Measurements from ENCODE around the gene TMPRSS9.
"Not testable (repeated sequence)": the region's sequence is repeated elsewhere in the genome, so short reads cannot be mapped to it uniquely, and the experiment has no call there.

TMPRSS9 gene

GRCh38 chr19:2395293-2395829 is 35.3 kb downstream of the TMPRSS9 start:
- DNase-seq: not testable (repeated sequence)

DNA sequence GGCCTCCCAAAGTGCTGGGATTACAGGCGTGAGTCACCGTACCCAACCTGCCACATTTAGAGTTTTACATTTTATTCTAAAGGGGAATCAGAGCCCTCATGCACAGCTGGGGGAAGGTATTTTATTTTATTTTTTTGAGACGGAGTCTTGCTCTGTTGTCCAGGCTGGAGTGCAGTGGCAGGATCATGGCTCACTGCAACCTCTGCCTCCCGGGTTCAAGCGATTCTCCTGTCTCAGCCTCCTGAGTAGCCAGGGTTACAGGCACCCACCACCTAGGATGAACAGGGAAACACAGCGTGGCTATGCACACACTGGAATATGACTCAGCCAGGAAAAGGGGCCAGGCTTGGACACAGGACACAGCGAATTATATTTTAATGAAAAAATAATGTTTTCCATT is 37.1 kb downstream of the TMPRSS9 start:
- DNase-seq: not testable (repeated sequence)

DNA sequence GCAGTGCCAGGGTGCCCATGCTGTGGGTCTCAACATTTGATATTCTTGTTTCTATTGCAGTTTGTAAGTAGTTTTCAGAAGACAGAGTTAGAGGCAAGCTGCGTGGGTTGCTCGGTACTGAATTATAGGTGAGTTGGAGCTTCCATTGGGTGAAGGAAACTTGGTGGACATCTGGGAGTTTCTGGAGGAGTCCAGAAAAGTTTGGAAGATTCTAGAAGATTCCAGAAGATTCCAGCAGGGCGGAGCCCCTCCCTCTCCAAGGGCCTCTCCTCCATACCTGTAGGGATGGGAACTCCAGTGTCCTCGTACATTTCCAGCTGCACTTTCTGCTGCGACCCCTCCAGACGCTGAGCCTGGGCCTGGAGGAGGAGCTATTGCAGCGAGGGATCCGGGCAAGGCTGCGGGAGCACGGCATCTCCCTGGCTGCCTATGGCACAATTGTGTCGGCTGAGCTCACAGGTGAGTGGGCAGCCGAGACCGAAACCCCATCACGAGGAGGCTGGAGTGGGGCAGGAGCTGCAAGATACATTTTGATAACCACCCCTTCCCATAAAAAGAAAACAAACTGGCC is 38.8 kb downstream of the TMPRSS9 start:
- no peak for DNase-seq

GRCh38 chr19:2399582-2399981 is 39.5 kb downstream of the TMPRSS9 start:
- no peak for DNase-seq

GRCh38 chr19:2408247-2408646 is 48.2 kb downstream of the TMPRSS9 start:
- no peak for DNase-seq

DNA sequence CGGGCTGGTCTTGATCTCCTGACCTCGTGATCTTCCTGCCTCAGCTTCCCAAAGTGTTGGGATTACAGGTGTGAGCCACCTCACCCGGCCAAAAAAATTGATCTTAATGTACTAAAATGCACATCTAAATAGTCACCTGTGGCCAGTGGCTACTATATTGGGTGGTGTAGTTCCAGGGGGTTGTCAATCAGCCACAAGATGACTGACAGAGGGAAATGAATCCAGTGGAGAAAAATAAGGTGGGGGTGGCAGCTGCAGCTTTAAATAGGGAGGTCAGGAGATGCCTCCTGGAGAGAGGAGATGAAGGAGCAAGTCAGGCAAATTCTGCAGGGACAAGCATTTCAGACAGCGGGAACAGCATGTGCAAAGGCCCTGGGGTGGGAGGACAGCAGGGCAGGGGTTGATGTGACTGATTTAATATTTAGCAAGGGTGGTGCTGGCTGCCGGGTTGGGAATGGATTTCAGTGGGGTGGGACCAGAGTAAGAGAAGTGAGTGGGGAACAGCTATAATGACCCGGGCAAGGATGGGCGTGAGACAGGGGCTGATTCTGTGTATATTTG is 49.4 kb downstream of the TMPRSS9 start:
- no peak for DNase-seq

DNA sequence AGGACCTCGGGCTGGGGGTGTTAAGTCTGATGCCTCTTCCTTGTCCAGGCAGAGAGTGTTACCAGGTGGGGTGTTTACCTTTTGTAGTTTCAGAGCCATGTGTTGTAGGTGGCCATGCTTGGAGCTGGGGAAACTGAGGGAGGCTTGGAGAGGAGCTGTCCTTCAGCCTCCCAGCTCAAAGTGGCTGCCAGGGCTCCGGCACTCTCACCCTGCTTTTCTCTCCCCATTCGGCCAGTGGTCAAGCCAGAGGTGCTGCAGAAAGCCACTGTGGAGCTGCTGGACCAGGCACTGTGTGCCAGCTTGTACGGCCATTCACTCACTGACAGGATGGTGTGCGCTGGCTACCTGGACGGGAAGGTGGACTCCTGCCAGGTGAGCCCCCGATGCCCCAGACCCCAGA is 50.0 kb downstream of the TMPRSS9 start:
- no peak for DNase-seq

DNA sequence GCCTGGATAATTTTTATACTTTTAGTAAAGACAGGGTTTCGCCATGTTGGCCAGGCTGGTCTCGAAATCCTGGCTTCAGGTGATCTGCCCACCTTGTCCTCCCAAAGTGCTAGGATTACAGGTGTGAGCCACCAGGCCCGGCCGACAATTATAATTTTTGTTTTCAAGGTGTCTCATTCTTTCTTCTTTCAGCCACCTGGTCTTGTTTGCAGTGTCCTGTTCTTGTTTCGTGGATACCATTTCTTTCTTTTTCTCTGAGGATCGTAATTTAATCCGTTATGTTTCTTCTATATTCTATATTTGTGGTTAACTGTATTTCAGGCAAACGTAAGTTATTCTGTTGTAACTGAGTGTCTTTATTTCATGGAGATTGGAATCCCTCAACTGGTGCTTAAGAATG is 51.6 kb downstream of the TMPRSS9 start:
- DNase-seq: no peak

- DNase-seq: no peak
Measured at GRCh38 chr19:2412449-2412848, 52.4 kb downstream of the TMPRSS9 start.

- DNase-seq: no peak
Measured at GRCh38 chr19:2413159-2413558, 53.1 kb downstream of the TMPRSS9 start.

DNA sequence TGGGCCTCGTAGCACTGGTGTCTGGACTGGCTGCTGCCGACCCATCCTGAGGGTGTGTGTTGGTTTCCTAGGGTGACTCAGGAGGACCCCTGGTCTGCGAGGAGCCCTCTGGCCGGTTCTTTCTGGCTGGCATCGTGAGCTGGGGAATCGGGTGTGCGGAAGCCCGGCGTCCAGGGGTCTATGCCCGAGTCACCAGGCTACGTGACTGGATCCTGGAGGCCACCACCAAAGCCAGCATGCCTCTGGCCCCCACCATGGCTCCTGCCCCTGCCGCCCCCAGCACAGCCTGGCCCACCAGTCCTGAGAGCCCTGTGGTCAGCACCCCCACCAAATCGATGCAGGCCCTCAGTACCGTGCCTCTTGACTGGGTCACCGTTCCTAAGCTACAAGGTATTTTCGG is 53.6 kb downstream of the TMPRSS9 start:
- no peak for DNase-seq

- no peak for DNase-seq
Measured at GRCh38 chr19:2415281-2415972, 55.4 kb downstream of the TMPRSS9 start.

- DNase-seq: no peak
Measured at GRCh38 chr19:2415973-2416319, 55.9 kb downstream of the TMPRSS9 start.

DNA sequence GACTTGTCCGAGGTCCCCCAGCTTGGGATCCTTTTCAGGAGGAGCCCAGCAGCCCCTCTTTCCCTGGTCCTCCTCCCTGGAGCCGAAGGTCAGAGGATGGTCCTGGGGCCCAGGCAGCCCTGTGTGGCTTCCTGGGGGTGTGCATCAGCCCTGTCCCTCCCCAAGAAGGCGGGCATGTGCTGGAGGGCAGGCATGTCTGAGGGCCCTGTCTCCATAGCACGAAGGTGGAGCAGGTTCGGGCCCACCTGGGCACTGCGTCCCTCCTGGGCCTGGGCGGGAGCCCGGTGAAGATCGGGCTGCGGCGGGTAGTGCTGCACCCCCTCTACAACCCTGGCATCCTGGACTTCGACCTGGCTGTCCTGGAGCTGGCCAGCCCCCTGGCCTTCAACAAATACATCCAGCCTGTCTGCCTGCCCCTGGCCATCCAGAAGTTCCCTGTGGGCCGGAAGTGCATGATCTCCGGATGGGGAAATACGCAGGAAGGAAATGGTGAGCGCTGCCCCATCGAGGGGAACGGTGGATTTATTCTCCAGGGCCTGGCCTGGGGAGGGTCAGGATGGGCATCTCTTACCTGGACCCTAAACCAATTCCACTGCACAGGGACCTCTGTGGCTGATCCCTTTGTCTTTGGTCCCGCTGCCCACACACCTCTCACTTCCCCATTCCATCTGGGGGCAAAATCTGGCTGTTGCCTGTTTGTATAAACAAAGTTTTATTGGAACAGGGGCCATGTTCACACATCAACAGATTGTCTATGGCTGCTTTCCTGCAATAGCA is 56.4 kb downstream of the TMPRSS9 start:
- no peak for DNase-seq

- DNase-seq: not testable (repeated sequence)
Measured at GRCh38 chr19:2417436-2417835, 57.4 kb downstream of the TMPRSS9 start.

DNA sequence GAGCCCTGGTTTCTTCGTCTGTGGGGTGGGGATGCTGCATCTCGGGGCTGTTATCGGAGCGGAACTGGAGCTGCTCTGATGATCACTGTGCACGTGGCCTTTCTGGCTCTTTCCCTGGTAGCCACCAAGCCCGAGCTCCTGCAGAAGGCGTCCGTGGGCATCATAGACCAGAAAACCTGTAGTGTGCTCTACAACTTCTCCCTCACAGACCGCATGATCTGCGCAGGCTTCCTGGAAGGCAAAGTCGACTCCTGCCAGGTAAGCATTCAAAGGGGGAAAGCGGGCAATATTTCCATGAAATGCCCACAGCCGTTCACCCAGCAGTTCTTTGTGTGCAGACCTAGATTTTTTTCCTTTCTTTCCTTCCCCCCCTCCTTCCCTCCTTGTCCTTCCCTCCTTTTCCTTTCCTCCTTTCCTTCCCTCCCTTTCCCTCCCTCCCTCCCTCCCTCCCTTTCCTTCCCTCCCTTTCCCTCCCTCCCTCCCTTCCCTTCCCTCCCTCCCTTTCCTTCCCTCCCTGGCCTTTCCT is 57.9 kb downstream of the TMPRSS9 start:
- no peak for DNase-seq

- DNase-seq: no peak
Measured at GRCh38 chr19:2419754-2420153, 59.7 kb downstream of the TMPRSS9 start.

GRCh38 chr19:2420490-2420889 is 60.4 kb downstream of the TMPRSS9 start:
- no peak for DNase-seq

GRCh38 chr19:2421581-2422306 is 61.7 kb downstream of the TMPRSS9 start:
- no peak for DNase-seq

DNA sequence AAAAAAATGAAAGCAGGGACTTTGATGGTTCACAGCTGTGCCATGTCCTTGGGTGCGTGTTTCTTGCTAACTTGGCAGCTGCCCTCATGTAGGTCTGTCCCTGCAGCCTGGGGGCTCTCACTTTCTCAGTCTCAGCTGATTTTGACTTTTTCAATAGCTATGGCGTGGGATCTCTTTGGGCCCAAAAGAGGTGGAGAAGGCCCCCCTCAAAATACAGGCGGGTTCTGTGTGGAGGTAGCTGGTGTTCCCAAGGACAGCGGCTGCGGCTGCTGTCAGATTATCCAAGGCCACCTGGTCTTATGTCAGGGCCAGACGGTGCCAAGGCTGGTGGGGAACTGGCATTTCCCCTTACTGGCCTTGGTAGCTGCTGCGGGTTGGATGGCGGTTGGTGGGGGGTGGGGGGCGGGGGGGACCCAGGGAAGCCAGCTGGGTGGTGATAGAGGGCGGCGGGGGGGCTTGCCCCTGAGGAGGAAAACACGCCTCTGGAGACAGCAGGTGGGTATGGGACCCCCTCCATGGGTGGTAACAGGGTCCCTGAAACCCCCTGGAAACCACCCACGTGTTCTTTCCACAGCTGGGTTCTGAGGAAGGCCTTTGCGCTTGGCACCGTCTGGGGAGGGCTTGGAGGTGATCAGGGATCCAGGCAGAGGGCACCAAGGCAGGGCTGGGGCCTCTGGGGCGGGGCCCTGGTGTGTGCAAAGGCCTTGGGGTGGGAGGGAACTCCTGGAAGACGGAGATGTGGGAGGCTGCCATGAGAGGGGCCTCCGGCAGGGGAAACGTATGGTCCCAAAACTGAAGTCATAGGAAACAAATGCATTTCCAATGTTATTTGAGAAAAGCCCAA is 63.2 kb downstream of the TMPRSS9 start:
- no peak for DNase-seq

- DNase-seq: no peak
Measured at GRCh38 chr19:2423915-2424685, 64.0 kb downstream of the TMPRSS9 start.

Measured in activated CD8-positive, alpha-beta memory T cell treated with anti-CD3 and anti-CD28 coated beads for 24 hours (primary cell).